K562 (cell line): ENCODE data around the gene CECR2. TPM values are rescaled to one million over a fixed set of nuclear protein-coding genes. Genes with fewer than 3 reads are reported as not detected.

Experiments
- ATAC-seq: fragments of 200-7000 bp; cut with Tn5 transposase; 3 replicates; pipeline ENCODE4 v1.9.1; 2020; ENCODE audit warnings: moderate library complexity
- BruUV-seq: library from RNA; stranded (reverse); fragments of 400-500 nt; replicated peaks from 2 replicates; lab custom pipeline; 2021; lab: Mats Ljungman, UMichigan
- CTCF ChIA-PET: fragments of 300-600 bp; formaldehyde crosslinking; extraction: SDS; loops from one replicate; lab custom pipeline; 2021; ENCODE audit warnings: low intra/inter-chr PET ratio; lab: Yijun Ruan, JAX
- POLR2A ChIA-PET: fragments of 300-600, 350-650 bp; sonication (Branson Sonifier 250); formaldehyde crosslinking; extraction: SDS; loops from one replicate; lab custom pipeline; 2021; ENCODE audit warnings: antibody characterized with exemption, inconsistent platforms; lab: Yijun Ruan, JAX
- DNase-seq, 4 experiments: peaks; one replicate each; pipeline versions ENCODE4 v3.0.0 to v3.0.0-alpha.2; 2011 to 2018; ENCODE audit warnings: low spot score in 3 of 4, mixed read lengths in 3 of 4; ENCODE audit errors: extremely low read depth in 1 of 4
- FAIRE-seq: peaks from 2 replicates; lab custom pipeline; 2011; peaks lifted over from hg19 to GRCh38; lab: Jason Lieb, UNC
- H2AFZ ChIP-seq: 2 replicates; pipeline ENCODE4 v1.6.0; 2011; ENCODE audit warnings: low read depth, low read length, control low read depth, inconsistent platforms
- H3K27ac ChIP-seq: fragments of 200-600 bp; 3 replicates; pipeline ENCODE4 v1.8.0; 2011; ENCODE audit warnings: low read depth, mild to moderate bottlenecking, control low read depth, inconsistent platforms, low read length, moderate library complexity, mixed read lengths; ENCODE audit errors: extremely low read depth
- H3K27me3 ChIP-seq, 2 experiments: fragments of 300-600 bp in 1 of 2; 2 replicates in 1 of 2; 3 replicates in 1 of 2; pipeline versions ENCODE4 v1.6.0 to v1.8.0; 2011; ENCODE audit warnings: inconsistent platforms in 2 of 2, low read length in 2 of 2, mild to moderate bottlenecking in 1 of 2, mixed read lengths in 1 of 2, moderate library complexity in 1 of 2; ENCODE audit not compliant: control insufficient read depth in 2 of 2, insufficient read depth in 2 of 2
- H3K36me3 ChIP-seq: fragments of 300-600 bp; 3 replicates; pipeline ENCODE4 v1.8.0; 2011; ENCODE audit warnings: mild to moderate bottlenecking, low read length, inconsistent platforms; ENCODE audit not compliant: control insufficient read depth, insufficient read depth
- H3K4me1 ChIP-seq, 2 experiments: fragments of 200-600 bp in 1 of 2; replicated peaks in 1 of 2; 2 replicates in 1 of 2; 3 replicates in 1 of 2; pipeline versions ENCODE4 v1.5.1 to v1.8.0; 2011; ENCODE audit warnings: inconsistent platforms in 2 of 2, low read length in 2 of 2, mild to moderate bottlenecking in 1 of 2, mixed read lengths in 1 of 2, moderate library complexity in 1 of 2; ENCODE audit not compliant: control insufficient read depth in 2 of 2, insufficient read depth in 2 of 2
- H3K4me2 ChIP-seq: 2 replicates; pipeline ENCODE4 v1.6.1; 2011; ENCODE audit warnings: low read length, control low read depth, inconsistent platforms, mixed read lengths; ENCODE audit not compliant: insufficient read depth
- H3K4me3 ChIP-seq: fragments of 200-600 bp; sonication (generic), shearing (Covaris generic); 2 replicates; pipeline ENCODE4 v1.5.1; 2016; ENCODE audit warnings: control low read depth, inconsistent platforms
- H3K79me2 ChIP-seq: fragments of 200-600 bp; 3 replicates; pipeline ENCODE4 v1.8.0; 2011; ENCODE audit warnings: low read length, inconsistent platforms; ENCODE audit not compliant: control insufficient read depth, insufficient read depth
- H3K9ac ChIP-seq, 2 experiments: 2 replicates each; pipeline versions ENCODE4 v1.6.0 to v1.6.1; 2011; ENCODE audit warnings: low read depth in 2 of 2, low read length in 2 of 2, control low read depth in 1 of 2, inconsistent platforms in 1 of 2, mild to moderate bottlenecking in 1 of 2, mixed read lengths in 1 of 2; ENCODE audit not compliant: insufficient read depth in 1 of 2
- H3K9me1 ChIP-seq: one replicate; pipeline ENCODE4 v1.6.0; 2011; ENCODE audit warnings: inconsistent platforms, mild to moderate bottlenecking, low read length, moderate library complexity; ENCODE audit not compliant: control insufficient read depth, insufficient read depth
- H3K9me3 ChIP-seq: replicated peaks from 2 replicates; pipeline ENCODE4 v1.5.1; 2011; ENCODE audit warnings: low read depth, low read length, inconsistent platforms; ENCODE audit not compliant: control insufficient read depth, insufficient read depth
- H4K20me1 ChIP-seq: replicated peaks from 2 replicates; pipeline ENCODE4 v1.6.1; 2011; ENCODE audit warnings: low read length, inconsistent platforms, mixed read lengths; ENCODE audit not compliant: control insufficient read depth, insufficient read depth
- FOSL1 ChIP-seq: fragments of 200-800 bp; sonication (Bioruptor generic); conservative IDR thresholded peaks from 2 replicates; pipeline ENCODE4 v1.6.1; 2016; ENCODE audit warnings: missing genetic modification characterization, missing compliant biosample characterization
- POLR2H ChIP-seq: IDR thresholded peaks from 2 replicates; pipeline ENCODE4 v1.6.1; 2016; ENCODE audit warnings: missing genetic modification characterization, low read depth, mild to moderate bottlenecking, control low read depth, missing compliant biosample characterization, moderate library complexity
- RHOXF2B ChIP-seq: fragments of 250-450 bp; sonication (Bioruptor Pico); conservative IDR thresholded peaks from 2 replicates; pipeline ENCODE4 v1.5.1; 2021
- WGBS: fragments of 100-300 bp; shearing (Covaris generic); methylation state at CpG from one replicate; pipeline ENCODE4 v1.1.6; 2016; ENCODE audit warnings: low coverage, mixed read lengths; ENCODE audit not compliant: insufficient coverage; ENCODE audit errors: missing lambda C conversion rate; 5-methylcytosine and 5-hydroxymethylcytosine counted together
- in situ Hi-C: fragments of 300-500 bp; cut with MboI; formaldehyde crosslinking; loops from 4 replicates; pipeline ENCODE4 v1.15.0; 2018; ENCODE audit warnings: inconsistent platforms, mixed read lengths
- intact Hi-C: fragments of 100-400 bp; cut with micrococcal nuclease; formaldehyde crosslinking; loops from 2 replicates; pipeline ENCODE4 v1.14.2; 2022
- polyA plus RNA-seq, 8 experiments: library from polyadenylated mRNA; depleted of rRNA in 4 of 8; stranded (reverse) in 5 of 8; unstranded in 3 of 8; fragments of >200 nt; fragmentation: Nextera tagmentation in 2 of 8; fragmentation: Illumina TruSeq in 1 of 8; extraction: Ambion mirVana in 2 of 8; extraction: Trizol in 1 of 8; gene quantifications; 2 replicates each; pipeline versions ENCODE4 v1.2.1 to v1.2.3, GENCODE V29; 2011 to 2014; ENCODE audit warnings: inconsistent platforms in 1 of 8, missing spikeins in 1 of 8
- total RNA-seq, 7 experiments: library from RNA; depleted of rRNA in 6 of 7; stranded (reverse); fragments of >200 nt in 6 of 7; fragmentation: Illumina TruSeq in 2 of 7; extraction: Trizol in 2 of 7; gene quantifications; 2 replicates each; pipeline versions ENCODE4 v1.2.1 to v1.2.3, GENCODE V29; 2011 to 2021; ENCODE audit warnings: low replicate concordance in 1 of 7

The CECR2 gene
- total and polyA plus RNA-seq, 9 of the 15 experiments (the other 6 are each of a cell fraction or from before 2014, with no cell fraction given), result 0.01 to 1.00 (median 0.27) TPM

DNA sequence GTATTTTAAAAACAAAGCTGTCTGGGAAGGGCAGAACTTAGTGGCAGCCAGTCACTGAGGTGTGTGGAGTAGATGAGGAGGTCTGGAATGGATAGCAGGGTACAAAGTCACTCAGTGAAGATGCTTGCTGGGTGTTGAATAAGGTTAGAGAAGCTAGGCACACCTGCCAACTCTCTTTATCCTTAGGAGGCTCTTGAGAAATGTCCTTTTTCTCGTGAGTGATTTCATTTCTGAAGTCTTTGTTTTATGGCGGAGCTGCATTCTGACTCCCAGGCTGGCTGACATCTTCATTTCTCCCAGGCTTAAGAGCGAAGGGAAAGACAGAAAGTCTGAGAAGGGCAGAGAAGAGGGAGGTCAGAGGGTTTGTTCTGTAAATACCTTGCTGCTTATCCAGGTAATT, 31.0 kb downstream of the CECR2 start:
- Histone ChIP-seq H3K27ac (no peak overlapping the region), H3K9ac (no peak overlapping the region)
- no peak for TF ChIP-seq FOSL1 (tag)
- TF ChIP-seq POLR2H (tag), result no peak
- TF ChIP-seq, all 486 proteins: peak for 0
- Histone ChIP-seq H3K79me2 (no peaks in the 10 kb centered on the region), H4K20me1 (no peaks in the 10 kb centered on the region; the same call in 1 of the 2 replicates), H3K9me1 (no peaks in the 10 kb centered on the region), H3K4me1 (no peaks in the 10 kb centered on the region), H3K27me3 (peaks cover 6 to 20% of the 10 kb centered on the region in 2 experiments; a peak in 3 of 5 replicates), H2AFZ (no peak overlapping the region), H3K9me3 (no peaks in the 10 kb centered on the region), H3K4me3 (no peak overlapping the region), H3K4me2 (no peak overlapping the region), H3K36me3 (no peaks in the 10 kb centered on the region)
- POLR2A ChIA-PET, result no interaction called here
- 1% methylated on average over 3 of the region's 3 CpGs for WGBS
- ATAC-seq (no peak), FAIRE-seq (no peak), DNase-seq (no peak)
- intact Hi-C loops (no loop called here), in situ Hi-C loops (no loop called here)
- no TSS peak for BruUV-seq
- CTCF ChIA-PET, result no interaction called here

DNA sequence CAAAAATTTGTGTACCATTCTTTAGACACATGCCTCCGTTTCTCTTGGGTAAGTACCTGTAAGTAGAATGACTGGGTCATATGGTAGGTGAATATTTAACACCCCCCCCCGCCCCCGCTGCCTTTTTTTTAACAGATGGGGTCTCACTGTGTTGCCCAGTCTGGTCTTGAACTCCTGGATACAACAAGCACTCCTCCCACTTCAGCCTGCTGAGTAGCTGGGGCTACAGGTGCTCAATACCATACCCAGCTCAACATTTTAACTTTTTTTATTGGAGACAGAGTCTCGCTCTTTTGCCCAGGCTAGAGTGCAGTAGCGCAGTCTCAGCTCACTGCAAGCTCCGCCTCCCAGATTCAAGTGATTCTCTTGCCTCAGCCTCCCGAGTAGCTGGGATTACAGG, 32.5 kb downstream of the CECR2 start:
- TF ChIP-seq RHOXF2B (CRISPR knock-in tag), result no peak
- Histone ChIP-seq H3K9me1 (no peaks in the 10 kb centered on the region), H3K9me3 (no peaks in the 10 kb centered on the region), H3K27ac (no peak overlapping the region), H3K9ac (no peak overlapping the region), H3K79me2 (no peaks in the 10 kb centered on the region), H3K4me2 (no peak overlapping the region), H4K20me1 (no peaks in the 10 kb centered on the region; the same call in 1 of the 2 replicates), H2AFZ (no peak overlapping the region), H3K27me3 (peaks cover 4 to 23% of the 10 kb centered on the region in 2 experiments; a peak in 3 of 5 replicates), H3K36me3 (no peaks in the 10 kb centered on the region), H3K4me3 (no peak overlapping the region), H3K4me1 (no peaks in the 10 kb centered on the region)
- ChIA-PET POLR2A (interaction anchor here (0.6 to 1.4 kb wide), 2 partner anchors 15 to 18 kb away, joined by 3 to 4 read pairs; no protein-coding TSS in a partner anchor), CTCF (no interaction called here)
- WGBS, result 0% methylated on average over 7 of the region's 7 CpGs
- ATAC-seq (no peak), FAIRE-seq (no peak), DNase-seq (no peak)
- BruUV-seq, result no TSS peak
- in situ Hi-C loops (no loop called here), intact Hi-C loops (no loop called here)
